ENCODE measurements around the gene POLD1. TPM values are rescaled to one million over a fixed set of nuclear protein-coding genes. Genes with fewer than 3 reads are reported as not detected.

Gene POLD1
- total and polyA plus RNA-seq, 2 experiments from 2014 or later = 111 to 173 TPM

DNA sequence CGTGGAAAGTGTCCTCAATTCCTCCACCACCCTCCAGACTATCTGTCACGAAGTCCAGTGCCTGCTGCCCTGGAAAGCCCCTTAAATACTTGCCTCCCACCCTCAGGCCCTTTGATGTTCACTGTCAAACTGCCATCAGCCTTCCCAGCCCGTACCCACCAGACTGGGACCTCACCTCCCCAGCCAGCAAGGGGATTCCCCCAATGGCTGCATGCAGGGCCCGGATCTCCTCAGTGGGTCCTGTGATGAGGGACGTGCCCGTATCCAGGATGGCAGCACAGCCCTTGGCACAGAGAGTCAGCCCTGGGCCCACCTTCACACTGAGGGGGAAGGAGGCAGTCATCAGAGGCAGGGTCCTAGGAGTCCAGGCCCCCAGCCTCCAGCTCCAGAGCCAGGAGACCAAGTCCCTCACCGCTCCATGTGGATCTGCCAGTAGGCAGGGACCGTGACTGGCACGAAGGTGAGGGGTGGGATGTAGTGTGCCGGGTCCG is 24.8 kb upstream of the POLD1 start:
- Mint-ChIP-seq H3K4me1 (no peaks in the 10 kb centered on the region), H3K27me3 (ENCODE audit: insufficient read depth, low read depth, poor library complexity) (peaks cover 7% of the 10 kb centered on the region), H3K9me3 (peaks cover 92% of the 10 kb centered on the region), H3K4me3 (no peak overlapping the region), H3K36me3 (ENCODE audit: low read depth) (peaks cover 43% of the 10 kb centered on the region), H3K27ac (no peak overlapping the region)
- ATAC-seq = no peak
- DNase-seq (ENCODE audit: low spot score) = no peak
- Histone ChIP-seq H3F3A (replicated peaks; ENCODE audit: low read depth) (no peaks in the 10 kb centered on the region), H3K36me3 (ENCODE audit: insufficient read depth) (no peaks in the 10 kb centered on the region), H4K20me1 (replicated peaks; ENCODE audit: insufficient read depth) (no peaks in the 10 kb centered on the region), H3K9me2 (ENCODE audit: insufficient read depth) (0 out of 2 replicates have a peak, but pooled peaks cover 3% of the 10 kb centered on the region), H3K27ac (ENCODE audit: low read depth) (no peak overlapping the region), H3K4me1 (ENCODE audit: insufficient read depth) (no peaks in the 10 kb centered on the region; the same call in 1 of the 2 replicates), H3K79me2 (replicated peaks; ENCODE audit: insufficient read depth) (no peaks in the 10 kb centered on the region), H2AFZ (no peak overlapping the region), H3K27me3 (ENCODE audit: insufficient read depth) (no peaks in the 10 kb centered on the region), H3K4me3 (no peak overlapping the region), H3K4me2 (no peak overlapping the region)
- TF ChIP-seq EZH2phosphoT487 (IDR thresholded peaks at IDR 0.05; ENCODE audit: unreplicated experiment) (no peak), STAT1 (IDR thresholded peaks at IDR 0.05; ENCODE audit: unreplicated experiment) (no peak), CREB1 (CRISPR knock-in tag; IDR thresholded peaks at IDR 0.05; ENCODE audit: low read depth) (no peak), NANOG (IDR thresholded peaks at IDR 0.05; ENCODE audit: borderline replicate concordance) (no peak), JUNB (IDR thresholded peaks at IDR 0.05; ENCODE audit: unreplicated experiment) (no peak), ZNF114 (CRISPR knock-in tag; IDR thresholded peaks at IDR 0.05) (no peak), ZNF331 (CRISPR knock-in tag; IDR thresholded peaks at IDR 0.05; ENCODE audit: low read depth) (no peak), POLR2AphosphoS5 (IDR thresholded peaks at IDR 0.05; ENCODE audit: low read depth) (no peak), EZH2 (IDR thresholded peaks at IDR 0.05; ENCODE audit: low read depth, unreplicated experiment) (no peak)
- TF ChIP-seq, protein P1, sequence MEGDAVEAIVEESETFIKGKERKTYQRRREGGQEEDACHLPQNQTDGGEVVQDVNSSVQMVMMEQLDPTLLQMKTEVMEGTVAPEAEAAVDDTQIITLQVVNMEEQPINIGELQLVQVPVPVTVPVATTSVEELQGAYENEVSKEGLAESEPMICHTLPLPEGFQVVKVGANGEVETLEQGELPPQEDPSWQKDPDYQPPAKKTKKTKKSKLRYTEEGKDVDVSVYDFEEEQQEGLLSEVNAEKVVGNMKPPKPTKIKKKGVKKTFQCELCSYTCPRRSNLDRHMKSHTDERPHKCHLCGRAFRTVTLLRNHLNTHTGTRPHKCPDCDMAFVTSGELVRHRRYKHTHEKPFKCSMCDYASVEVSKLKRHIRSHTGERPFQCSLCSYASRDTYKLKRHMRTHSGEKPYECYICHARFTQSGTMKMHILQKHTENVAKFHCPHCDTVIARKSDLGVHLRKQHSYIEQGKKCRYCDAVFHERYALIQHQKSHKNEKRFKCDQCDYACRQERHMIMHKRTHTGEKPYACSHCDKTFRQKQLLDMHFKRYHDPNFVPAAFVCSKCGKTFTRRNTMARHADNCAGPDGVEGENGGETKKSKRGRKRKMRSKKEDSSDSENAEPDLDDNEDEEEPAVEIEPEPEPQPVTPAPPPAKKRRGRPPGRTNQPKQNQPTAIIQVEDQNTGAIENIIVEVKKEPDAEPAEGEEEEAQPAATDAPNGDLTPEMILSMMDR (conservative IDR thresholded peaks at IDR 0.05; ENCODE audit: low read depth in 2 of 2) = no peak
- TF ChIP-seq, protein P2, sequence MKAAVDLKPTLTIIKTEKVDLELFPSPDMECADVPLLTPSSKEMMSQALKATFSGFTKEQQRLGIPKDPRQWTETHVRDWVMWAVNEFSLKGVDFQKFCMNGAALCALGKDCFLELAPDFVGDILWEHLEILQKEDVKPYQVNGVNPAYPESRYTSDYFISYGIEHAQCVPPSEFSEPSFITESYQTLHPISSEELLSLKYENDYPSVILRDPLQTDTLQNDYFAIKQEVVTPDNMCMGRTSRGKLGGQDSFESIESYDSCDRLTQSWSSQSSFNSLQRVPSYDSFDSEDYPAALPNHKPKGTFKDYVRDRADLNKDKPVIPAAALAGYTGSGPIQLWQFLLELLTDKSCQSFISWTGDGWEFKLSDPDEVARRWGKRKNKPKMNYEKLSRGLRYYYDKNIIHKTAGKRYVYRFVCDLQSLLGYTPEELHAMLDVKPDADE (IDR thresholded peaks at IDR 0.05) = no peak
- TF ChIP-seq, protein P3, sequence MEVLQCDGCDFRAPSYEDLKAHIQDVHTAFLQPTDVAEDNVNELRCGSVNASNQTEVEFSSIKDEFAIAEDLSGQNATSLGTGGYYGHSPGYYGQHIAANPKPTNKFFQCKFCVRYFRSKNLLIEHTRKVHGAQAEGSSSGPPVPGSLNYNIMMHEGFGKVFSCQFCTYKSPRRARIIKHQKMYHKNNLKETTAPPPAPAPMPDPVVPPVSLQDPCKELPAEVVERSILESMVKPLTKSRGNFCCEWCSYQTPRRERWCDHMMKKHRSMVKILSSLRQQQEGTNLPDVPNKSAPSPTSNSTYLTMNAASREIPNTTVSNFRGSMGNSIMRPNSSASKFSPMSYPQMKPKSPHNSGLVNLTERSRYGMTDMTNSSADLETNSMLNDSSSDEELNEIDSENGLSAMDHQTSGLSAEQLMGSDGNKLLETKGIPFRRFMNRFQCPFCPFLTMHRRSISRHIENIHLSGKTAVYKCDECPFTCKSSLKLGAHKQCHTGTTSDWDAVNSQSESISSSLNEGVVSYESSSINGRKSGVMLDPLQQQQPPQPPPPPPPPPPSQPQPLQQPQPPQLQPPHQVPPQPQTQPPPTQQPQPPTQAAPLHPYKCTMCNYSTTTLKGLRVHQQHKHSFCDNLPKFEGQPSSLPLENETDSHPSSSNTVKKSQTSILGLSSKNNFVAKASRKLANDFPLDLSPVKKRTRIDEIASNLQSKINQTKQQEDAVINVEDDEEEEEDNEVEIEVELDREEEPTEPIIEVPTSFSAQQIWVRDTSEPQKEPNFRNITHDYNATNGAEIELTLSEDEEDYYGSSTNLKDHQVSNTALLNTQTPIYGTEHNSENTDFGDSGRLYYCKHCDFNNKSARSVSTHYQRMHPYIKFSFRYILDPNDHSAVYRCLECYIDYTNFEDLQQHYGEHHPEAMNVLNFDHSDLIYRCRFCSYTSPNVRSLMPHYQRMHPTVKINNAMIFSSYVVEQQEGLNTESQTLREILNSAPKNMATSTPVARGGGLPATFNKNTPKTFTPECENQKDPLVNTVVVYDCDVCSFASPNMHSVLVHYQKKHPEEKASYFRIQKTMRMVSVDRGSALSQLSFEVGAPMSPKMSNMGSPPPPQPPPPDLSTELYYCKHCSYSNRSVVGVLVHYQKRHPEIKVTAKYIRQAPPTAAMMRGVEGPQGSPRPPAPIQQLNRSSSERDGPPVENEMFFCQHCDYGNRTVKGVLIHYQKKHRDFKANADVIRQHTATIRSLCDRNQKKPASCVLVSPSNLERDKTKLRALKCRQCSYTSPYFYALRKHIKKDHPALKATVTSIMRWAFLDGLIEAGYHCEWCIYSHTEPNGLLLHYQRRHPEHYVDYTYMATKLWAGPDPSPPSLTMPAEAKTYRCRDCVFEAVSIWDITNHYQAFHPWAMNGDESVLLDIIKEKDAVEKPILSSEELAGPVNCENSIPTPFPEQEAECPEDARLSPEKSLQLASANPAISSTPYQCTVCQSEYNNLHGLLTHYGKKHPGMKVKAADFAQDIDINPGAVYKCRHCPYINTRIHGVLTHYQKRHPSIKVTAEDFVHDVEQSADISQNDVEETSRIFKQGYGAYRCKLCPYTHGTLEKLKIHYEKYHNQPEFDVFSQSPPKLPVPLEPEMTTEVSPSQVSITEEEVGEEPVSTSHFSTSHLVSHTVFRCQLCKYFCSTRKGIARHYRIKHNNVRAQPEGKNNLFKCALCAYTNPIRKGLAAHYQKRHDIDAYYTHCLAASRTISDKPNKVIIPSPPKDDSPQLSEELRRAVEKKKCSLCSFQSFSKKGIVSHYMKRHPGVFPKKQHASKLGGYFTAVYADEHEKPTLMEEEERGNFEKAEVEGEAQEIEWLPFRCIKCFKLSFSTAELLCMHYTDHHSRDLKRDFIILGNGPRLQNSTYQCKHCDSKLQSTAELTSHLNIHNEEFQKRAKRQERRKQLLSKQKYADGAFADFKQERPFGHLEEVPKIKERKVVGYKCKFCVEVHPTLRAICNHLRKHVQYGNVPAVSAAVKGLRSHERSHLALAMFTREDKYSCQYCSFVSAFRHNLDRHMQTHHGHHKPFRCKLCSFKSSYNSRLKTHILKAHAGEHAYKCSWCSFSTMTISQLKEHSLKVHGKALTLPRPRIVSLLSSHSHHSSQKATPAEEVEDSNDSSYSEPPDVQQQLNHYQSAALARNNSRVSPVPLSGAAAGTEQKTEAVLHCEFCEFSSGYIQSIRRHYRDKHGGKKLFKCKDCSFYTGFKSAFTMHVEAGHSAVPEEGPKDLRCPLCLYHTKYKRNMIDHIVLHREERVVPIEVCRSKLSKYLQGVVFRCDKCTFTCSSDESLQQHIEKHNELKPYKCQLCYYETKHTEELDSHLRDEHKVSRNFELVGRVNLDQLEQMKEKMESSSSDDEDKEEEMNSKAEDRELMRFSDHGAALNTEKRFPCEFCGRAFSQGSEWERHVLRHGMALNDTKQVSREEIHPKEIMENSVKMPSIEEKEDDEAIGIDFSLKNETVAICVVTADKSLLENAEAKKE (CRISPR knock-in tag; IDR thresholded peaks at IDR 0.05) = no peak
- TF ChIP-seq, protein P4, sequence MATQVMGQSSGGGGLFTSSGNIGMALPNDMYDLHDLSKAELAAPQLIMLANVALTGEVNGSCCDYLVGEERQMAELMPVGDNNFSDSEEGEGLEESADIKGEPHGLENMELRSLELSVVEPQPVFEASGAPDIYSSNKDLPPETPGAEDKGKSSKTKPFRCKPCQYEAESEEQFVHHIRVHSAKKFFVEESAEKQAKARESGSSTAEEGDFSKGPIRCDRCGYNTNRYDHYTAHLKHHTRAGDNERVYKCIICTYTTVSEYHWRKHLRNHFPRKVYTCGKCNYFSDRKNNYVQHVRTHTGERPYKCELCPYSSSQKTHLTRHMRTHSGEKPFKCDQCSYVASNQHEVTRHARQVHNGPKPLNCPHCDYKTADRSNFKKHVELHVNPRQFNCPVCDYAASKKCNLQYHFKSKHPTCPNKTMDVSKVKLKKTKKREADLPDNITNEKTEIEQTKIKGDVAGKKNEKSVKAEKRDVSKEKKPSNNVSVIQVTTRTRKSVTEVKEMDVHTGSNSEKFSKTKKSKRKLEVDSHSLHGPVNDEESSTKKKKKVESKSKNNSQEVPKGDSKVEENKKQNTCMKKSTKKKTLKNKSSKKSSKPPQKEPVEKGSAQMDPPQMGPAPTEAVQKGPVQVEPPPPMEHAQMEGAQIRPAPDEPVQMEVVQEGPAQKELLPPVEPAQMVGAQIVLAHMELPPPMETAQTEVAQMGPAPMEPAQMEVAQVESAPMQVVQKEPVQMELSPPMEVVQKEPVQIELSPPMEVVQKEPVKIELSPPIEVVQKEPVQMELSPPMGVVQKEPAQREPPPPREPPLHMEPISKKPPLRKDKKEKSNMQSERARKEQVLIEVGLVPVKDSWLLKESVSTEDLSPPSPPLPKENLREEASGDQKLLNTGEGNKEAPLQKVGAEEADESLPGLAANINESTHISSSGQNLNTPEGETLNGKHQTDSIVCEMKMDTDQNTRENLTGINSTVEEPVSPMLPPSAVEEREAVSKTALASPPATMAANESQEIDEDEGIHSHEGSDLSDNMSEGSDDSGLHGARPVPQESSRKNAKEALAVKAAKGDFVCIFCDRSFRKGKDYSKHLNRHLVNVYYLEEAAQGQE (IDR thresholded peaks at IDR 0.05; ENCODE audit: unreplicated experiment) = no peak

Data from GM23338 (cell line).